Astrocyte (in vitro differentiated cells and primary cell): ENCODE results near the gene JAG2. TPM values are rescaled to one million over a fixed set of nuclear protein-coding genes. Genes with fewer than 3 reads are reported as not detected.

Experiments
- DNase-seq: peaks from one replicate; pipeline ENCODE4 v3.0.0-alpha.2; 2010; ENCODE audit warnings: low read depth
- FAIRE-seq: peaks from 2 replicates; lab custom pipeline; 2011; peaks lifted over from hg19 to GRCh38; lab: Jason Lieb, UNC
- H2AFZ ChIP-seq: 2 replicates; pipeline ENCODE4 v1.6.0; 2012; ENCODE audit warnings: low read depth, low read length, inconsistent platforms
- H3K27ac ChIP-seq: 2 replicates; pipeline ENCODE4 v1.5.1; 2011; ENCODE audit warnings: low read depth, low read length, inconsistent platforms
- H3K27me3 ChIP-seq: 2 replicates; pipeline ENCODE4 v1.6.0; 2011; ENCODE audit warnings: low read length, inconsistent platforms; ENCODE audit not compliant: insufficient read depth
- H3K36me3 ChIP-seq: 2 replicates; pipeline ENCODE4 v1.5.1; 2011; ENCODE audit warnings: low read length, inconsistent platforms; ENCODE audit not compliant: insufficient read depth
- H3K4me1 ChIP-seq: 2 replicates; pipeline ENCODE4 v1.5.1; 2011; ENCODE audit warnings: low read length, inconsistent platforms; ENCODE audit not compliant: insufficient read depth
- H3K4me2 ChIP-seq: 2 replicates; pipeline ENCODE4 v1.6.0; 2012; ENCODE audit warnings: low read length, inconsistent platforms
- H3K4me3 ChIP-seq: 2 replicates; pipeline ENCODE4 v1.5.1; 2011; ENCODE audit warnings: low read depth, mild to moderate bottlenecking, low read length, inconsistent platforms; ENCODE audit not compliant: insufficient read depth
- H3K79me2 ChIP-seq: 2 replicates; pipeline ENCODE4 v1.6.0; 2012; ENCODE audit warnings: mild to moderate bottlenecking, low read length, inconsistent platforms; ENCODE audit not compliant: insufficient read depth
- H3K9ac ChIP-seq: 2 replicates; pipeline ENCODE4 v1.6.0; 2012; ENCODE audit warnings: mild to moderate bottlenecking, low read length, inconsistent platforms
- H3K9me3 ChIP-seq: 2 replicates; pipeline ENCODE4 v1.5.1; 2012; ENCODE audit warnings: low read depth, mild to moderate bottlenecking, low read length, inconsistent platforms; ENCODE audit not compliant: insufficient read depth
- H4K20me1 ChIP-seq: 2 replicates; pipeline ENCODE4 v1.6.0; 2012; ENCODE audit warnings: low read length, inconsistent platforms; ENCODE audit not compliant: insufficient read depth
- H3K27ac Mint-ChIP-seq: one replicate; pipeline ENCODE4 v1.8.0; 2021; ENCODE audit warnings: mild to moderate bottlenecking, mixed read lengths; ENCODE audit not compliant: unreplicated experiment
- H3K27me3 Mint-ChIP-seq: one replicate; pipeline ENCODE4 v1.8.0; 2021; ENCODE audit warnings: low read depth, mixed read lengths; ENCODE audit not compliant: unreplicated experiment
- H3K36me3 Mint-ChIP-seq: one replicate; pipeline ENCODE4 v1.8.0; 2021; ENCODE audit warnings: low read depth, mixed read lengths; ENCODE audit not compliant: unreplicated experiment
- H3K4me1 Mint-ChIP-seq: one replicate; pipeline ENCODE4 v1.8.0; 2021; ENCODE audit warnings: low read depth, mixed read lengths; ENCODE audit not compliant: unreplicated experiment
- H3K4me3 Mint-ChIP-seq: one replicate; pipeline ENCODE4 v1.8.0; 2021; ENCODE audit warnings: mild to moderate bottlenecking, moderate library complexity, mixed read lengths; ENCODE audit not compliant: unreplicated experiment
- H3K9me3 Mint-ChIP-seq: one replicate; pipeline ENCODE4 v1.8.0; 2021; ENCODE audit warnings: mild to moderate bottlenecking, mixed read lengths; ENCODE audit not compliant: unreplicated experiment
- EZH2 ChIP-seq: IDR thresholded peaks from 2 replicates; pipeline ENCODE4 v1.6.1; 2012; ENCODE audit warnings: mild to moderate bottlenecking, low read length, inconsistent platforms; ENCODE audit not compliant: insufficient read depth
- total RNA-seq: library from RNA; stranded (reverse); gene quantifications from 2 replicates; pipeline ENCODE4 v1.2.1, GENCODE V29; 2021
- TF ChIP-seq, protein P1 (sequence below): IDR thresholded peaks from 2 replicates; pipeline ENCODE4 v1.5.1; 2011; ENCODE audit warnings: low read depth, mild to moderate bottlenecking, inconsistent platforms, low read length, moderate library complexity; ENCODE audit not compliant: insufficient read depth

Gene JAG2
- total RNA-seq, 1 donor from 2014 or later, result 6.6 TPM

DNA sequence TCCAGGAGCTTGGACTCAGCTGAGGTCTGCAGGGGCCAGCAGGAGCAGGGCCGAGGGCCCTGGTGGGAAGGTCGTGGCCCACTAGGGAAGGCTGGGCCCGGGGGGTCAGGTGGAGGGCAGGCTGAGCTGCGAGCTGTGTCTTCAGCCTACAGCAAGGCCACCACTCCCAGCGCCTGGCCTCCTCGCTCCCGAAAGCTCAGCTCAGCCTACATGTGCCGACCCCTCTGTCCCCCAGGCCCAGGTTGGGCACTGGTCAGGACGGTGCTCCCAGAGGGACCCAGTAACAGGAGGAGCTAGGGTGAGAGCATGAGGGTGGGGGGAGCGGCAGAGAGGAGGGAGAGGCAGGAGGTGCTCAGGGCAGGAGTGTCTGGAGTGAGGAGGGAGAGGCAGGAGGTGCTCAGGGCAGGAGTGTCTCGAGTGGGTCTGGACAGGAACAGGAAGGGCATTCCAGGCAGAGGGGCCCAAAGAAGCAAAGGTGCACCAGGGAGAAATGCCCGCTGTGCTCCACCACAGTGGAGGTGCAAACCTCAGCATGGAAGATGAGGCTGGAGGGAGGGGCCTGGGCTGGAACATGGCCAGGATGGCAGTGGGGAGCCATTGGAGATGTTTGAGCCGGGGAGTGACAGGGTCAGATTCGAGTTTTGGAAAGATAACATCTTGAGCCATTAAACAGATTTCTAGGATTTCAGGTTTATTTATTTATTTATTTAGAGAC, 74.2 kb downstream of the JAG2 start:
- Histone ChIP-seq H4K20me1 (peaks cover 6% of the 10 kb centered on the region), H3K9ac (peak overlapping the region; percentile 85), H2AFZ (peak overlapping the region; percentile 90), H3K27me3 (no peaks in the 10 kb centered on the region), H3K9me3 (peaks cover under 1% of the 10 kb centered on the region), H3K36me3 (no peaks in the 10 kb centered on the region), H3K4me1 (peaks cover 23% of the 10 kb centered on the region), H3K79me2 (no peaks in the 10 kb centered on the region), H3K4me3 (peak overlapping the region; percentile 70), H3K4me2 (peak overlapping the region; percentile 99), H3K27ac (no peak overlapping the region)
- Mint-ChIP-seq H3K27me3 (peaks cover 12% of the 10 kb centered on the region), H3K4me1 (peaks cover 2% of the 10 kb centered on the region), H3K9me3 (peaks cover 9% of the 10 kb centered on the region), H3K36me3 (peaks cover 4% of the 10 kb centered on the region), H3K27ac (no peak overlapping the region), H3K4me3 (peak overlapping the region; percentile 80)
- TF ChIP-seq, protein P1, sequence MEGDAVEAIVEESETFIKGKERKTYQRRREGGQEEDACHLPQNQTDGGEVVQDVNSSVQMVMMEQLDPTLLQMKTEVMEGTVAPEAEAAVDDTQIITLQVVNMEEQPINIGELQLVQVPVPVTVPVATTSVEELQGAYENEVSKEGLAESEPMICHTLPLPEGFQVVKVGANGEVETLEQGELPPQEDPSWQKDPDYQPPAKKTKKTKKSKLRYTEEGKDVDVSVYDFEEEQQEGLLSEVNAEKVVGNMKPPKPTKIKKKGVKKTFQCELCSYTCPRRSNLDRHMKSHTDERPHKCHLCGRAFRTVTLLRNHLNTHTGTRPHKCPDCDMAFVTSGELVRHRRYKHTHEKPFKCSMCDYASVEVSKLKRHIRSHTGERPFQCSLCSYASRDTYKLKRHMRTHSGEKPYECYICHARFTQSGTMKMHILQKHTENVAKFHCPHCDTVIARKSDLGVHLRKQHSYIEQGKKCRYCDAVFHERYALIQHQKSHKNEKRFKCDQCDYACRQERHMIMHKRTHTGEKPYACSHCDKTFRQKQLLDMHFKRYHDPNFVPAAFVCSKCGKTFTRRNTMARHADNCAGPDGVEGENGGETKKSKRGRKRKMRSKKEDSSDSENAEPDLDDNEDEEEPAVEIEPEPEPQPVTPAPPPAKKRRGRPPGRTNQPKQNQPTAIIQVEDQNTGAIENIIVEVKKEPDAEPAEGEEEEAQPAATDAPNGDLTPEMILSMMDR, result no peak
- TF ChIP-seq EZH2, result no peak
- DNase-seq (no peak), FAIRE-seq (no peak)

DNA sequence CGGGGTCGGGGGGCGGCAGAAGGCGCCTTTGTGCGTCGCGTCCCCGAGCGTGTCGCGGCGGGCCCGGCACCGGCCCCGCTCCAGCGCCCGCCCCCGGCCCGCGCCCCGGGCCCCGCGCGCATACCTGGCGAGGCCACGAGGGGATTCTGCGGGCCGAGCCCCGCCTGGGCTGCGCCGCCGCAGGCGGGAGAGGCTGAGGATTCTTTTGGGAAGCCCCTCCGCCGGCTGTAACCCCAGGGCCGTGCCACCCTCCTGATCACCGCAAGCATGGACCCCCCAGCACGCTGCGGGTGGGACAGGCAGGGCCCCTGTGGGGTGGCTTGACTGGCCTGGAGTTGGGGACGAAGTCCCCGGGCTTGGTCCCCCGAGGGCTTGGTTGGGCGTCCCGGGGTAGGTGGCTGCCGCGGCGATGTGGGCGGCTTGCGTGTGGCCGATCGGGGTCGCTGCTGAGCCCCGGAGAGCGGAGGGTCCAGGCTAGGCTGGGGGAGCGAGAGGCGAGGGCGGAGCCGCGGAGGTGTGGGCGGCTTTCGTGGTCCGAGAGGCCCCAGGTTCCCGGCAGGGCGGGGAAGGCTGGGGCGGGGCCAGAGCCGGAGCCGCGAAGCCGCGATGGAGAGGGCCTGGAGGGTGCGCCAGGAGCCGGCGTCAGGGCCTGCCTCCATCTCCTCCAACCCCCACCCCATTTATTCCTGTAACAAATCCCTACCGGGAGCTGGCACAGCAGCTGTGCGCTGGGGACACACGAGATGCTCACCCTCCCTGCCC, 75.0 kb downstream of the JAG2 start:
- Histone ChIP-seq H3K27ac (peak overlapping the region; percentile 56), H3K36me3 (no peaks in the 10 kb centered on the region), H3K4me3 (peak overlapping the region; percentile 70), H3K4me2 (peak overlapping the region; percentile 99), H3K9ac (peak overlapping the region; percentile 85), H3K4me1 (peaks cover 28% of the 10 kb centered on the region), H4K20me1 (peaks cover 13% of the 10 kb centered on the region), H2AFZ (peak overlapping the region; percentile 90), H3K27me3 (no peaks in the 10 kb centered on the region), H3K79me2 (no peaks in the 10 kb centered on the region), H3K9me3 (no peaks in the 10 kb centered on the region)
- no peak for FAIRE-seq
- H3K4me3 Mint-ChIP-seq, result peak overlapping the region; percentile 80
- H3K27ac Mint-ChIP-seq, result no peak overlapping the region
- TF ChIP-seq, protein P1, result no peak
- TF ChIP-seq EZH2, result no peak
- peaks cover 4% of the 10 kb centered on the region for H3K36me3 Mint-ChIP-seq
- DNase-seq, result peak; percentile 70
- peaks cover 3% of the 10 kb centered on the region for H3K9me3 Mint-ChIP-seq
- H3K27me3 Mint-ChIP-seq, result peaks cover 10% of the 10 kb centered on the region
- H3K4me1 Mint-ChIP-seq, result peaks cover 6% of the 10 kb centered on the region
